ENCODE data around the gene KAZN. TPM values are rescaled to one million over a fixed set of nuclear protein-coding genes. Genes with fewer than 3 reads are reported as not detected.
A peak's percentile ranks its signal among the peaks of the same experiment; 100 is the strongest.

Gene KAZN
- total and polyA plus RNA-seq, 4 experiments from 2014 or later, result 0.08 to 0.47 TPM; not detected in 2

DNA sequence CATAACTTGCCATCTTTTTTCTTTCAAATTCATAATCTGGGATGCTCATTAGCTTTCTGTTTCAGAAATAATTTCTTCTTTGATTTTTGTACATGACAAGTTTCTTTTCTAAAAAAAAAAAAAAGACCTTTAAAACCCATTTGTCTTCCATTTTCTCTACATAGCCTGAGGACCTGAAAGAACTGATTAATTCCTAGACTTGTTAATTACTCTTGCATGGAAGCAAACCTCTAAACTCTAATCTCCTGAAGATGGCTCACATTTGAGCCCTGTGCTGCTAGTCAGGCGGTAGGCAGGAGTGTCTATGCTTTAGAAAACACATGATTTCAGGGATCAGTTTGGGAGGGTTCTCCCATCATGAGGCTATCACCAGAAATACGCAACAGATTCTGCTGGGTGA is 152.0 kb downstream of the KAZN start:
- Mint-ChIP-seq H3K4me3 (no peak overlapping the region), H3K9me3 (peaks cover 0 to 6% (median 0%) of the 10 kb centered on the region in 8 donors), H3K36me3 (no peaks in the 10 kb centered on the region), H3K27me3 (peaks cover 1 to 8% of the 10 kb centered on the region in 2 donors), H3K27ac (no peak overlapping the region), H3K4me1 (no peaks in the 10 kb centered on the region)
- no peaks in the 10 kb centered on the region for H3K36me3 ChIP-seq (ENCODE audit: insufficient read depth, low read length)
- no peaks in the 10 kb centered on the region for H3K9me3 ChIP-seq (ENCODE audit: control insufficient read depth in 1 of 2, low read length in 2 of 2)
- H3K4me3 ChIP-seq (ENCODE audit: low read length in 2 of 2), result no peak overlapping the region
- H3K27ac ChIP-seq (ENCODE audit: low read depth, low read length), result no peak overlapping the region
- DNase-seq, result no peak
- ChIA-PET POLR2A (ENCODE audit: partially characterized antibody) (no interaction called here), CTCF (ENCODE audit: partially characterized antibody) (no interaction called here)
- no peaks in the 10 kb centered on the region for H3K27me3 ChIP-seq (ENCODE audit: insufficient read depth, low read length)
- no peaks in the 10 kb centered on the region for H3K4me1 ChIP-seq (ENCODE audit: insufficient read depth, low read length)
- intact Hi-C loops (cut with micrococcal nuclease), result no loop called here

DNA sequence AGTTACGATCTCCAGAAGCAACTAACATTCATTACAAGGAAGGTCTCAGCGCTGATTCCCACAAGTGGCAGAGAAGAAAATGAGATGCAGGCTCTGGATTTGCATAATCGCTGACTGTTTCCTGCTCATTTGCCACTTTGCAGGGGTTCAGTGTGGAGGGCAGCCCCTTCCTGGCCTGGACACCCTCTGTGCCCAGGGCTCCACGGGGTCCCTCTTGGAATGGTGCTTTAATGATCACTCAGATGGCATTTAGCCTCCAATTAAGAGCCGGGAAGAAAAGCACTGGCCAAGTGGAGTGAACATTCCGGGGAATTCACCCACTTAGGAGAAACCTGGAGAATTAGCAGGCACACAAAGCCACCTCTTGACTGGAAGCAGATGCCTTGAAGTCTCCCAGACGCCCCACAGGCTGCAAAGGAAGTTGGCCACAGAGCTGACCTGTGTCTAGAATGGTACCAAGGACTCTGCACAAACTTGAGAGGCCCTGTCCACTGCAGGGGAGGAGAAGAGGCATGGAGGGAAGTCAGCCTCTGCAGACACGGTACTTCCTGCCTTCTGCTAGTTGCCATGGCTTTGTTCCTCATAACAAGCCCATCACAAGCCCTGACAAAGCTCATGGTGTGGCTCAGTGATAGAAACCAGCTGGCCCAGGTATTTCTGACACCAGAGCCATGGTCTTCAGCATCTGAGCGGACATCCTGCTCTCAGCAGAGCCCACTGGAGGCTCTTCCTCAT is 157.2 kb downstream of the KAZN start:
- H3K4me1 Mint-ChIP-seq, result no peaks in the 10 kb centered on the region
- peaks cover 0 to 8% (median 0%) of the 10 kb centered on the region in 8 donors for H3K9me3 Mint-ChIP-seq
- DNase-seq, result no peak
- CTCF ChIA-PET (ENCODE audit: partially characterized antibody), result no interaction called here
- POLR2A ChIA-PET (ENCODE audit: partially characterized antibody), result no interaction called here
- peaks cover 10 to 13% of the 10 kb centered on the region in 2 donors for H3K27me3 Mint-ChIP-seq
- no peak overlapping the region for H3K4me3 Mint-ChIP-seq
- Histone ChIP-seq H3K27me3 (ENCODE audit: insufficient read depth, low read length) (no peaks in the 10 kb centered on the region), H3K36me3 (ENCODE audit: insufficient read depth, low read length) (no peaks in the 10 kb centered on the region), H3K27ac (ENCODE audit: low read depth, low read length) (no peak overlapping the region), H3K4me1 (ENCODE audit: insufficient read depth, low read length) (no peaks in the 10 kb centered on the region), H3K4me3 (ENCODE audit: low read length in 2 of 2) (no peak overlapping the region), H3K9me3 (ENCODE audit: control insufficient read depth in 1 of 2, low read length in 2 of 2) (no peaks in the 10 kb centered on the region)
- intact Hi-C loops (cut with micrococcal nuclease), result no loop called here
- H3K27ac Mint-ChIP-seq, result no peak overlapping the region
- no peaks in the 10 kb centered on the region for H3K36me3 Mint-ChIP-seq

DNA sequence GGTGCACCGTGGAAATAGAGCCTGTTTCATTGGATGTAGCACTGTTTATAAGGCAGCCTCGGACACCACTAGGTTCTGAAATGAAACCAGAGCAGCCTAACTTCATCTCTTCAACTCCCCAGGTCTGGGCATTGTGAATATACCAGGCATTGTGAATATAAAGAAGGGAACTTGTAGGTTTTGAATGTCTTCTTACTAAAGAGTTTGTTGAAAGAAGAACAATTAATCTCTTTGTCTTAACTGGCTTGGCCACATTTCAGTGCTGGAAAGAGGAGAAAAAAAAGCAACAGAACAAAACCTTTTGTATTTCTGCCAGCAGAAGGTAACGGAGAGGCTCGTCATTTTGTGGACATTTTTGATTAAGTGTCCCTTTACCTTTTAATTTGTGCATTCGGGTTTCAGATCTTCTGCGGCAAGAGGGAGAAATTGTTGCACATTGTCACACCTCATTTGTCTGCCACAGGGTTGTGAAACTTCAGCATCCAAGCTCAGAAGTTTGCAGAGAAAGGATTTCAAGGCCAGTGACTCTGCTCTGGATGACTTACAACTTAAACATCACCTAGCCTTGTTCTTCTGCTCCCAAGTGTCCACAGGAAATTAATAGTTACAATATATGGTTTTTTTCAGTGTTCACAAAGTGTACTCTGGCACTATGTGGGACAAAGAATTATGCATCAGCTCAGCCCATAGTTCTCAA is 158.3 kb downstream of the KAZN start:
- CTCF ChIA-PET (ENCODE audit: partially characterized antibody), result no interaction called here
- no peak overlapping the region for H3K27ac ChIP-seq (ENCODE audit: low read depth, low read length)
- H3K4me1 ChIP-seq (ENCODE audit: insufficient read depth, low read length), result no peaks in the 10 kb centered on the region
- Mint-ChIP-seq H3K27me3 (peaks cover 13 to 18% of the 10 kb centered on the region in 2 donors), H3K9me3 (peaks cover 0 to 8% (median 0%) of the 10 kb centered on the region in 8 donors), H3K4me1 (no peaks in the 10 kb centered on the region), H3K36me3 (no peaks in the 10 kb centered on the region), H3K27ac (no peak overlapping the region), H3K4me3 (no peak overlapping the region)
- no peak overlapping the region for H3K4me3 ChIP-seq (ENCODE audit: low read length in 2 of 2)
- H3K36me3 ChIP-seq (ENCODE audit: insufficient read depth, low read length), result no peaks in the 10 kb centered on the region
- DNase-seq, result no peak
- H3K9me3 ChIP-seq (ENCODE audit: control insufficient read depth in 1 of 2, low read length in 2 of 2), result no peaks in the 10 kb centered on the region
- POLR2A ChIA-PET (ENCODE audit: partially characterized antibody), result no interaction called here
- H3K27me3 ChIP-seq (ENCODE audit: insufficient read depth, low read length), result no peaks in the 10 kb centered on the region
- intact Hi-C loops (cut with micrococcal nuclease), result no loop called here

DNA sequence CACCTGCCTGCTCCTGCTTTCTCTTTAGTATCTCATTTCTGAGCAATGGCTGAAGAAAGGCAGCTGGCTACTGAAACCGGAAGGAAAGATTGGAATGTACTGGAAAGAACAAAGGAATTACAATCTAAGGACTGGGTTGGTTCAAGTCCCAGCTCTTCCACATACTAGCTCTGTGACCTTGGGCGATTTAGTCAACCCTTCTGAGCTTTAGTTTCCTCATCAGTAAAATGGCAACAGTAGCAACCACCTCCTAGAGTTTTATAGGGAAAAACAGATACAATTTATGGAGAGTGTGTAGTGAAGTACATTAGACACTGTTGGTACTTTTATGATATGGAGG is 158.8 kb downstream of the KAZN start:
- DNase-seq, result no peak
- H3K27me3 ChIP-seq (ENCODE audit: insufficient read depth, low read length), result no peaks in the 10 kb centered on the region
- Mint-ChIP-seq H3K27ac (no peak overlapping the region), H3K27me3 (peaks cover 12 to 18% of the 10 kb centered on the region in 2 donors), H3K4me1 (no peaks in the 10 kb centered on the region), H3K9me3 (peaks cover 0 to 8% (median 0%) of the 10 kb centered on the region in 8 donors), H3K36me3 (no peaks in the 10 kb centered on the region), H3K4me3 (no peak overlapping the region)
- CTCF ChIA-PET (ENCODE audit: partially characterized antibody), result no interaction called here
- POLR2A ChIA-PET (ENCODE audit: partially characterized antibody), result no interaction called here
- no peaks in the 10 kb centered on the region for H3K4me1 ChIP-seq (ENCODE audit: insufficient read depth, low read length)
- intact Hi-C loops (cut with micrococcal nuclease), result no loop called here
- no peak overlapping the region for H3K4me3 ChIP-seq (ENCODE audit: low read length in 2 of 2)
- H3K36me3 ChIP-seq (ENCODE audit: insufficient read depth, low read length), result no peaks in the 10 kb centered on the region
- H3K9me3 ChIP-seq (ENCODE audit: control insufficient read depth in 1 of 2, low read length in 2 of 2), result no peaks in the 10 kb centered on the region
- H3K27ac ChIP-seq (ENCODE audit: low read depth, low read length), result no peak overlapping the region

DNA sequence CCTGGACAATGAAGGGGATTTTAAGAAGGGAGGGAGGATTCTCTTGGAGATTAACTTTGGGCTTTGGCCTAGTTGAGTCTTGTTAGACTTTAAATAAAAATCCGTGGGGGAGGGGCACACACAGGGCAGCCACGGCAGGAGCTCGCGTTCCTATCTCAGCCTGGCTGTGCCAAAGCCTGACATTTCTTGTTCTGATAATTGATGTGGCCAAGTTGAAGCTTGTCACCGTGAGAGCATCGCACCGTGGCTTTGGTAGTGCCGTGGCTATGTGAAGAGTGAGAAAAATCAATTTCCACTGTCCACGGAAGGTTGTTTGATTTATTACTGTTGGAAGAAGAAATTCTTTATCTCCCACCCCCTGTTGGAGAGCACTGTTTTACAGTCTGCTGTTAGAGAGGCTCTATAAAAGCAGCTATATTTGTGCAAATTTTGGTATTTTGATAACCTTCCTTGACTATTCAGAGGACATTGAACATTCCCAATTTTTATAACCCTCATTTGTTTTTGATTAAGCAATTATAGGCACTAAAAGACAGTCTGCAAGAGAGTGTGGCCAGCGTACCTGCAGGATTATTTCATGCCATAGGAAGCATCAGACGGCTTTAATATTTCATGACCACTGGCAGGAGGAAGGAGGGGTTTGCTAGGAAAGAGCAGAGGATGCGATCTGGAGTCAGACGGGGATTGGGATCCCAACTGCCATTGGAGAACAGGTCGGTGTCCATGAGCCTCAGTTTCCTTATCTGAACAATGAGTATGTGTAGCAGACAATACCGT is 160.7 kb downstream of the KAZN start:
- no peaks in the 10 kb centered on the region for H3K27me3 ChIP-seq (ENCODE audit: insufficient read depth, low read length)
- H3K36me3 ChIP-seq (ENCODE audit: insufficient read depth, low read length), result no peaks in the 10 kb centered on the region
- Mint-ChIP-seq H3K4me1 (no peaks in the 10 kb centered on the region), H3K4me3 (no peak overlapping the region), H3K36me3 (no peaks in the 10 kb centered on the region), H3K9me3 (peaks cover 0 to 2% (median 0%) of the 10 kb centered on the region in 8 donors), H3K27me3 (peaks cover 13 to 14% of the 10 kb centered on the region in 2 donors), H3K27ac (peak overlapping the region in 1 of 7 donors; percentile 35)
- no peak overlapping the region for H3K27ac ChIP-seq (ENCODE audit: low read depth, low read length)
- CTCF ChIA-PET (ENCODE audit: partially characterized antibody), result no interaction called here
- no peaks in the 10 kb centered on the region for H3K4me1 ChIP-seq (ENCODE audit: insufficient read depth, low read length)
- H3K4me3 ChIP-seq (ENCODE audit: low read length in 2 of 2), result no peak overlapping the region
- H3K9me3 ChIP-seq (ENCODE audit: control insufficient read depth in 1 of 2, low read length in 2 of 2), result no peaks in the 10 kb centered on the region
- DNase-seq, result no peak
- POLR2A ChIA-PET (ENCODE audit: partially characterized antibody), result no interaction called here
- intact Hi-C loops (cut with micrococcal nuclease), result no loop called here

DNA sequence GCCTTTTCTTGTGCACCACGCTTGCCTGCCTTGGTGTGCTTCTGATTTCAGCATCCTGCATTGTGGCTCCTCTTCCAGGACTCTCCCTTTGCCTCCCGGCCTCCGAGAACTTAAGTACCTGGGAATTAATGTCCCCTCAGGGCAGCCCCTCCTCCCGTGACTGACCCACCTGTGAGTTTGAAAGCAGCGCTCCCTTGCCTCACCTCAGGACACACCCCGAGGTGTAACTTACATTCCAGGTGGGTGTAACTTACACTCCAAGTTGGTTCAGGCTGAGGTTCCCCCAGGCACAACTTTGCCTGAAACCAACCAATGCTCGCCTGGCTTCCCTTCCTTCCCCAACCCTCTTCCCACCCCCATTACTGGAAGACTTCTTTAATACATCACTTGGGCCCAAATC is 161.4 kb downstream of the KAZN start:
- no peak for DNase-seq
- POLR2A ChIA-PET (ENCODE audit: partially characterized antibody), result no interaction called here
- Histone ChIP-seq H3K4me1 (ENCODE audit: insufficient read depth, low read length) (no peaks in the 10 kb centered on the region), H3K9me3 (ENCODE audit: control insufficient read depth in 1 of 2, low read length in 2 of 2) (no peaks in the 10 kb centered on the region), H3K27ac (ENCODE audit: low read depth, low read length) (no peak overlapping the region), H3K36me3 (ENCODE audit: insufficient read depth, low read length) (no peaks in the 10 kb centered on the region), H3K4me3 (ENCODE audit: low read length in 2 of 2) (no peak overlapping the region), H3K27me3 (ENCODE audit: insufficient read depth, low read length) (no peaks in the 10 kb centered on the region)
- CTCF ChIA-PET (ENCODE audit: partially characterized antibody), result no interaction called here
- intact Hi-C loops (cut with micrococcal nuclease), result no loop called here
- no peaks in the 10 kb centered on the region for H3K4me1 Mint-ChIP-seq
- no peak overlapping the region for H3K27ac Mint-ChIP-seq
- no peaks in the 10 kb centered on the region for H3K36me3 Mint-ChIP-seq
- H3K27me3 Mint-ChIP-seq, result peaks cover 14% of the 10 kb centered on the region in 2 donors
- H3K4me3 Mint-ChIP-seq, result no peak overlapping the region
- H3K9me3 Mint-ChIP-seq, result peaks cover 0 to 2% (median 0%) of the 10 kb centered on the region in 8 donors

DNA sequence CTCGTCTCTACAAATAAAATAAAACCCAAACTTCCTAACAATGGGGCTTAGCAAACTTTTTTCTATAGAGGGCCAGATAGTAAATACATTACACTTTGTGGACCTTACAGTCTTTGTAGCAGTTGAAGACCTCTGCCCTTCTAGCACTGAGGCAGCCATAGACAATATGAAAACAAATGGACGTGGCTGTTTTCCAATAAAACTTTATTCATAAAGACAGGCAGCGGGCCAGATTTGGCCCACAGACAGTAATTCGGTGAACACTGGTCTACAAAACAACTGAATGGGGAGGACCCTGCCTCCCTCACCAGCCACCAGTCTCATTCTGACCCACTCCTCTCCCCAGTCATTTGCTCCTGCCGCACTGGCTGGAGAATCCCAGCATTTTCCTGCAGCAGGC is 162.3 kb downstream of the KAZN start:
- no peak overlapping the region for H3K4me3 Mint-ChIP-seq
- no peak for DNase-seq

More for the DNA sequence above, 162.3 kb downstream of the KAZN start:
- no peaks in the 10 kb centered on the region for H3K4me1 Mint-ChIP-seq
- H3K27ac Mint-ChIP-seq, result no peak overlapping the region
- Histone ChIP-seq H3K27me3 (ENCODE audit: insufficient read depth, low read length) (no peaks in the 10 kb centered on the region), H3K9me3 (ENCODE audit: control insufficient read depth in 1 of 2, low read length in 2 of 2) (no peaks in the 10 kb centered on the region), H3K4me1 (ENCODE audit: insufficient read depth, low read length) (no peaks in the 10 kb centered on the region), H3K36me3 (ENCODE audit: insufficient read depth, low read length) (no peaks in the 10 kb centered on the region), H3K27ac (ENCODE audit: low read depth, low read length) (no peak overlapping the region), H3K4me3 (ENCODE audit: low read length in 2 of 2) (no peak overlapping the region)
- POLR2A ChIA-PET (ENCODE audit: partially characterized antibody), result no interaction called here
- intact Hi-C loops (cut with micrococcal nuclease), result no loop called here
- H3K9me3 Mint-ChIP-seq, result peaks cover 0 to 5% (median 0%) of the 10 kb centered on the region in 8 donors
- no peaks in the 10 kb centered on the region for H3K36me3 Mint-ChIP-seq
- peaks cover 17 to 19% of the 10 kb centered on the region in 2 donors for H3K27me3 Mint-ChIP-seq
- CTCF ChIA-PET (ENCODE audit: partially characterized antibody), result no interaction called here
